Embryonic facial prominence (tissue), 1 donor: ENCODE data around the gene USP30.
A peak's percentile ranks its signal among the peaks of the same experiment; 100 is the strongest.
"Not testable (repeated sequence)": the region's sequence is repeated elsewhere in the genome, so short reads cannot be mapped to it uniquely, and the experiment has no call there.

Experiments
- DNase-seq: peaks from one replicate; pipeline ENCODE4 v3.0.0-alpha.2; 2016; ENCODE audit errors: extremely low spot score

The USP30 gene

DNA sequence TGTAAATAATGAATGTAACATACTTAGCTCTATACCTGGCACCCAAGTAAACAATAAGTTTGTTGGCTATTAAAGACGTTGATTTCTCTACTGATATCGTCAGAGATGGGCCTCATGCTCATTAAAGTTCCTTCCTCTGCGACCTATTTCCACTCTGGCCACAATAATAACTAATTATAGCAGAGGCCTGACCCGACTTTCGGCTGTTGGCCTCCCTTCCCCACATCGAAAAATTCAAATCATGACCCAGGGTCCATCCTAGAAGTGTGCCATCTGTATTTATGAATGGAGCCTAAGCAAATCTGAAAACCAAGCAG, 321 bp upstream of the USP30 start:
- DNase-seq = no peak

DNA sequence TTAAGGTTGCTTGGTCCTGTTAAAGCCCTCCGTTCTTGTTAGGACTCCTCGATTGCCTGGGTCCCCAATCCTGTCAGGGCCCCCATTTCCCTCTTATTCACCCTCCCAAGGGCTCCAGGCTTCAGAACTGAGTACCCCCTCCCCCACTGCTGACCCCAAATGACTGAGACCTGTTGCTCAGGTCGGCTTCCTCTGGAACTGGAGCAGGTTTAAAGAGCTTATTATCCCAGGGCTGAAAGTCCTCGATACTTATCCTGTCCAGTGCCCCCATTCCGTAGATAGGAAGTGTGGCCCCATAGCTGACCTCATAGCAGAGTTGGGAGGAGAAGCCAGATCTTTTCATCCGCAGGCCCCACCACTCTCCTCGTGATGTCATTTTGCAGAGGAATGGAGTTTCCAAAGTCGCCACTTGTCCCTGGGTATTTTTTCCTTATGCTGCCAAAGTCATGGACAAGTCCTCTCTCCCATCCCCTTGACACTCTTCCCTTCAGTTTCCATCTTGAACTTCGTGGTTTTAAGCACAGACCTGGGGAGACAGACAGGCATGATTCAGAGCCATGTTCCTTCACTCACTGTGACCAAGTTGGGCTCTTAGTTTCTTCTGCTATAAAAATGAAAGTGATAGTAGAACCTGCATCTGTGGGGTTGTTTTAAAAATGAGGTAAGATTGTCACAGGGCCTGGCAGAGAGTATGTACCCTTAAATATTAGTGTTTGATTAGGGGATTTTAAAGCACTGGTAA, 1.2 kb downstream of the USP30 start:
- DNase-seq = no peak

DNA sequence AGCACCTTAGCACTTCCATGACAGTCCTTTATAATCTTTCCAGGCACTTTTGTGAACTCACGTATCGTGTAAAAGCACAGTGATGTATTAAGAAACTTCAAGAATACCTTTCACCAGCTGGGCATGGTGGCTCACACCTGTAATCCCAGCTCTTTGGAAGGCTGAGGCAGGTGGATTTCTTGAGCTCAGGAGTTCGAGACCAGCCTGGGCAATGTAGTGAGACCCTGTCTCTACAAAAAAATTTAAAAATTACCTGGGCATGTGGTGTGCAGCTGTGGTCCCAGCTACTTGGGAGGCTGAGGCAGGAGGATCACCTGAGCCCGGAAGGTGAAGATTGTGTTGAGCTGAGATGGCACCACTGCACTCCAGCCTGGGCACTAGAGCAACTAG, 1.7 kb downstream of the USP30 start:
- DNase-seq = not testable (repeated sequence)

DNA sequence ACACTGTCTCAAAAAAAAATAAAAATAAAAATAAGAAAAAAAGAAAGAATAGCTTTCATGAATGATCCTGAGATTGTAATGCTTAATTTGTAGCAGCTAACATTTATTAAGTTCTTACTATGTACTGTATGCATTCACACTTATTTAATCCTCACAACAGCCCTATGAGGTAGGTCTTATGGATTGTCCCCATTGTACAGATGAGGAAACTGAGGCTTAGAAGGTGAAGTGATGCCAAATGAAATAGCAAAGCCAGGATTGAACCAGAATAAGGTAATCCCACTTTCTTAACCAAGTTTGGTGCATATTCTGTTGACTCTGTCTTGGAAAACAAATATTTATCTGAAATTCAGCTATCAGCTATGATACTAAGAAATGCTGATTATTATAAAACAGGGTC, 2.1 kb downstream of the USP30 start:
- DNase-seq = no peak

DNA sequence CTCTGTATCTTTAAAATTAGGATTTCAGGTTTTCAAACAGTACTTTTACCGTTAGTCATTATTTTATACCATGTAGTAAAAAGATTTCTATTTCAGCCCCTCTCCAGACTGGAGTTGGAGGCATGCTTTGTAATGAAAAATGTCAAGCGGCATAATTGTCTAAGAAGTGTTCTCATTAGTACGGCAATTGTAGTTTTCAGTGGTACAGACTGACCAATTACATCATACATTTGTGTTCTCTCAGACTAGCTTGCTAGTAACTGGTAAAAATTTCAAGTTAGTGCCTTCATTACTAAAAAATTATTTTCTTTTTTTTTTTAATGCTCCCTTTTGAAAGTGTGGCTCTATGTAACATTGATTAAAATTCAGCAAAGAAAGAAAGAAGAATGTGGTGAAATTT, 4.5 kb downstream of the USP30 start:
- DNase-seq = no peak

DNA sequence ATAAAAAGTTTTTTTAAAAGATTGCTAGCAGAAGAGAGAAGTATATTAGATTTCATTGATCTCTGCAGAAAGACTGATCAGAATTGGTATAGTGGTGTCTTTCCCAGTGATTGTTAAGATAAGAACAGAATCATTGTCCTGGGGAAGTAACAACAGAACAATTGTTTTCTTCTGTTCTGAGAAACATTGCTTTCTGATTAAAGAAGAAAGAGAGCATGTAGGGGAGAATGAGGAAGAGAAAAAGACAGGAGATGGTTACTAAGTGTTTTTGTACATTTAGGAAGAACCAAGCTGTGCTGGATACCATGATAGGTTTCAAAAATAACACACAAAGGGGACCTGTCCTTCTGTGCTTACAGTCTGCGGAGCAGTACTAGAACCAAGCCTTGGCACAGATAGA, 5.0 kb downstream of the USP30 start:
- no peak for DNase-seq

DNA sequence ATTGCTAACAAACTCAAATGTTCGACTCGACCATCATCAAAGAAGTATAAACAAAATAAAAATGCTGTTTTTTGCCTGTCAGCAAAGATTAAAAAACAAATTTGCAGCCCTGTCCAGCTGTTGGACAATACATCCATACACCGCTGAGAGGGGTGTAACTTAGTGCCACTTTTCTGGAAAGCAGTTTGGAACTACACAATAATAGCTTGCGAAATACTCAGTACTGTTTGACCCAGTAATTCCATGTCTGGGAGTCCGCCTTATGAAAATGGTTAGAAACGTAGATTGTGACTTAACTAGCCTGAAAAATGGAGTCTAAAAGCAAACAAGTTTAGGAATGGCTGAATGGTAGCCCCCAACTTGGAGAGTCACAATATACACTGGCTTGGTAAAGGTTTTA, 6.4 kb downstream of the USP30 start:
- no peak for DNase-seq

DNA sequence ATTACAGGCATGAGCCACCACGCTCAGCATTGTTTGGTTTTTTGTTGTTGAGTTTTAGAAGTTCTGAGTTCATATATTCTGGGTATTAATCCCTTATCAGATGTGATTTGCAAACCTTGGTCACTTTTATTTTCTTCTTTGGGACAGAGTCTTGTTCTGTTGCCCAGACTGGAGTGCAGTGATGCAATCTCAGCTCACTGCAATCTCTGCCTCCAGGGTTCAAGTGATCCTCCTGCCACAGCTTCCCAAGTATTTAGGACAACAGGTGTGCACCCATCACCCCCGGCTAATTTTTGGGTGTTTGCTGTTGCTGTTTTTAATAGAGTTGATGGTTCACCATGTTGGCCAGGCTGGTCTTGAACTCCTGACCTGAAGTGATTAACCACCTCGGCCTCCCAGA, 11.8 kb downstream of the USP30 start:
- DNase-seq = no peak

DNA sequence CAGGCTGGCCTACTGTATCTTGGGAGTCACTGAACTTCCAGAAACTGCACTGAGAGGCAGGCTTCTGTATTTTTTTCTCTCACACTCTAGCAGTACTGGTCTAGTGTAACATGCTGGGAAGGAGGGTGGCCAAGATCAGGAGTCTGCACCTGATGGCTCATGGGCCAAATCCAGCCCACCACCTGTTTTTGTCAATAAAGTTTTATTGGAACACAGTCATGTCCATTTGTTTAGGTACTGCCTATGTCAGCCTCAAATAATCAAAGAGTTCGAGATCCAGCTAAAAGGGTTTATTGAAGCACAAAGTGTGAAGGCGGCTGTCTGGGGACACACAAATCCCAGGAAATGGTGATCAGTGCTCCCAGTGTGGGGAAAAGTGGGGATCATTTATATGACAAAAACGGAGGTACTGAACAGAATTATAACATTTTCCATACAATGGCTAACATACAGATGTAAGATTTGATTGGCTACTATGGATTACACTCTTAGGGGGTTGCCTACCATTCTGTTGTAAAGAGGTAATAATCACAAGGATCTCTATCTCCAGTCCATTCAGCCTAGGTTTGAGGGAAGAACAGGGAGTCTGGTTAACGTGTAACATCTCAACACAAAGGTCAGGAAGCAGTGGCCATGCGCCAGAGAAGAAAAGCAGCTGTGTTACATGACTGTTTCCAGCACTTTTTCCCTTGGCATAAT, 12.9 kb downstream of the USP30 start:
- DNase-seq = no peak

DNA sequence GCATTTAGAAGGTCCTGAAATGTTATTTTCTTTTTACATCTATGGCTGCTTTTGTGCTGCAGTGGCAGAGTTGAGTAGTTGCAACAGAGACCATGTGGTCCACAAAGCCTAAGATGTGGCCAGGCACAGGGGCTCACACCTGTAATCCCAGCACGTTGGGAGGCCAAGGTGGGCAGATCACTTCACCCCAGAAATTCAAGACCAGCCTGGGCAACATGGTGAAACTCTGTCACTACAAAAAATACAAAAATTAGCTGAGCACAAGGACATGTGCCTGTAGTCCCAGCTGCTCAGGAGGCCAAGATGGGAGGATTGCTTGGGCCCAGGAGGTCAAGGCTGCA, 13.4 kb downstream of the USP30 start:
- DNase-seq = no peak

DNA sequence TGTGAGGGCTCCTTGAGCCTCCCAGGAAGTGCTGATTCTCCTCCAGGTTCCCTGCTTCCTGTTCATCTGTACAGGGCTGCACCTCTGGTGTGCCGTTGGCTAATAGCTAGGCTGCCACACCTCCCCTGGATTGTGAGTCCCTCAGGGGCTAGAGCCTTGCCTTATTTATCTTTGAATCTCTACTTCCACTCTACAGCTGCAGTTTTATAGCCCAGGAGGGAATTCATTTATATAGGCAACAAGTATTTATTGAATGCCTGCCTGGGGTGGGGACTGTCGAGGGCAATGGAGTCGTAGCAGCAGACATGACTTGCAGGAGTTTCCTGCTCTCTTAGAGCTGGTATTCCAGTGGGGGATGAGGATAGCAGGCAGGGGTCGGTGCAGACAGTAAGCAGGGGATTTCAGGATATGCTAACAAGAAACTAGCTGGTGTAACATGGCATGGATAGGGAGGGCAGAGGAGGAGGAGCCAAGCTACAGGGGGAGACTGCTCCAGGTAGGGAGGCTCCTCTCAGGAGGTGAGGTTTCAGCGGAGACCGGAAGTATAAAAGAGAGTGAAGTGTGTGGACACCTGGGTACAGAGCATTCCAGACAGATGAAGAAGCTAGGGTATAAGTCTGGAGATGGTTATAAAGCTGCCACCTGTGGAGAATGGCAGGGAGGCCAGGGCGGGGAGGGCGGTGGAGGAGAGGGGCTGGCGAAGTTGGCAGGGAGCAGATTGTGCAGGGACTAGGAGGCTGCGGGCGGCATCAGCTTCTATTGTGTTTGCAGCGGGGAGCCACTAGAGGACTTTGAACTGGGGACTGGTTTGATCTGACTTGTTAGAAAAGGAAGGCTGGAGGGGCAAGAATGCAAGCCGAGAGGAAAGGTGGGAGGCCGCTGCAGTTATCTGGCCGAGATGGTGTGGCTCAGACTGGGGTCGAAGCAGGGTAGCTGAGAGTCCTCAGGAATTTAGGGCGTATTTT, 17.2 kb downstream of the USP30 start:
- DNase-seq = no peak

DNA sequence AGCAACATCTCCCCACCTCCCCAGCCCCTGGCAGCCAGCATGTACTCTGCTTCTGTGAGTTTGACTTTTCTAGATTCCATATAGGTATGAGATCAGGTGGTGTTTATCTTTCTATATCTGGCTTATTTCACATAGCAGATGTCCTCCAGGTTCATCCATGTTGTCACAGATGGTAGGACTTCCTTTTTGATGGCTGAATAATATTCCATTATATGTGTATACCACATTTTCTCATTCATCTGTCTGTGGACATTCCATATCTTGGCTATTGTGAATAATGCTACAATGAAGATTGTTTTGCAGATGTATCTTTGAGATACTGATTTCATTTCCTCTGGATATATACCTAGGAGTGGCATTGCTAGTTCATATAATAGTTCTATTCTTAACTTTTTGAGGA, 22.5 kb downstream of the USP30 start:
- no peak for DNase-seq

DNA sequence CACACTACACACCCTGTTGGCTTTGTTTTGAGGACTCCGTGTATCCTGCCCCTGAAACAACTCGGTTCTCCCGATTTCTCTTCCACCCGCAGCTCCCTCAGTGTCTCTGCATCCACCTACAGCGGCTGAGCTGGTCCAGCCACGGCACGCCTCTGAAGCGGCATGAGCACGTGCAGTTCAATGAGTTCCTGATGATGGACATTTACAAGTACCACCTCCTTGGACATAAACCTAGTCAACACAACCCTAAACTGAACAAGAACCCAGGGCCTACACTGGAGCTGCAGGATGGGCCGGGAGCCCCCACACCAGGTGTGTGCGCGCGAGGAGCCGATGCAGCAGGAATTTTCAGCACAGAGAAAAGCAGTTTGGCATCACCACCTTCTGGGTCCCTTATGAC, 30.4 kb downstream of the USP30 start:
- no peak for DNase-seq

DNA sequence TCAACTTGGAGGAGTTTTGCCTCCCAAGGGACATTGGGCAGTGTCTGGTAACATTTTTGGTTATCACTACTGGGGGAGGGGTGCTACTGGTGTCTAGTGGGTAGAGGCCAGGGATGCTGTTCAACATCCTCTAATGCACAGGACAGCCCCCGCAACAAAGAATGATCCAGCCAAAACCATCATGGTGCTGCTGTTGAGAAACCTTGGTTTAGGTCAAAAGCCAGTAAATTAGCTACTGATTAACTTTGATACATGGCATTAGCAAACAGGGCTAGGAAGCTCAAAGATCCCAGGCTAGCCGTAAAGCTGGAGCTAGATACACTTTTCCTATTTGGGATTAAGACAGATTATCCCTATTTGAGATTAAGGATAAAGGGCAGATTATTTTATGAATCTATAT, 32.0 kb downstream of the USP30 start:
- no peak for DNase-seq

DNA sequence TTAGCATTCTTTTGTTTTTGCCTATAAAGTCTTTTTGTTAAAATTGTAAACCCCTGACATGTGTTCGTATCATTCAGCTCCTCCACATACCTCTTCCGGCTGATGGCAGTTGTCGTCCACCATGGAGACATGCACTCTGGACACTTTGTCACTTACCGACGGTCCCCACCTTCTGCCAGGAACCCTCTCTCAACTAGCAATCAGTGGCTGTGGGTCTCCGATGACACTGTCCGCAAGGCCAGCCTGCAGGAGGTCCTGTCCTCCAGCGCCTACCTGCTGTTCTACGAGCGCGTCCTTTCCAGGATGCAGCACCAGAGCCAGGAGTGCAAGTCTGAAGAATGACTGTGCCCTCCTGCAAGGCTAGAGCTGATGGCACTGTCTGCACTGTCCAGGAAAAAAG, 33.2 kb downstream of the USP30 start:
- DNase-seq = no peak

DNA sequence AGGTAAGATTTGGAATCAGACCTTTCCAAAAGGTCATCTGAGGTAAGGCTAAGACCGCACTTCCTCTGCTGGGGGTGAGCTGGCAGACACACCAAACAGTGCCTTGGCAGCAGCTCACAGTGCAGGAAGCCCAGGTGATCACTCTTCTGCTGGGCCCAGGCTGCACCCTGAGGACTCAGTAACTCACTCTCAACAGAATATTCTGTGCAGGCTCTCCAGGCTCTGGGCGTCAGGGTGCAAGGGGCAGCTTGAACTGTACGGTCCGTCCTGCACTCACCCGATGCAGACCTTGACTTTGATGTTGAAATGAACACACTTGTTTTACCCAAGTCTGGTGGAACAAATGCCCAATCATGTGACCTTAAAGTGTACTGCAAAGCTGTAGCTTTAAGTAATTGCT, 34.9 kb downstream of the USP30 start:
- no peak for DNase-seq

DNA sequence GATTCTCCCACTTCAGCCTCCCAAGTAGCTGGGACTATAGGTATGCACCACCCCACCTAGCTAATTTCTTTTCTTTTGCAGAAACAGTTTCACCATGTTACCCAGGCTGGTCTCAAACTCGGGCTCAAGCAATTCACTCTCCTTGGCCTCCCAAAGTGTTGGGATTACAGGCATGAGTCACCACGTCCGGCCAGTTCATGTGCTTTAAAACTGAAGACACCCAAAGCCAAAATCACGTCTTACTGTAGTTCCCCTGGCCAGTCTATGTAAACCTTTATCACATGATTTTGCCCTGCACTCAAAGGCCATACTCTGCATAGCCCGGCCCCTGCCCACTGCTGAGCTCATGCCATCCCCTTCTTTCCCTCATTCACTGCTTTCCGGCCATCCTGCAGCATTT, 36.4 kb downstream of the USP30 start:
- no peak for DNase-seq

DNA sequence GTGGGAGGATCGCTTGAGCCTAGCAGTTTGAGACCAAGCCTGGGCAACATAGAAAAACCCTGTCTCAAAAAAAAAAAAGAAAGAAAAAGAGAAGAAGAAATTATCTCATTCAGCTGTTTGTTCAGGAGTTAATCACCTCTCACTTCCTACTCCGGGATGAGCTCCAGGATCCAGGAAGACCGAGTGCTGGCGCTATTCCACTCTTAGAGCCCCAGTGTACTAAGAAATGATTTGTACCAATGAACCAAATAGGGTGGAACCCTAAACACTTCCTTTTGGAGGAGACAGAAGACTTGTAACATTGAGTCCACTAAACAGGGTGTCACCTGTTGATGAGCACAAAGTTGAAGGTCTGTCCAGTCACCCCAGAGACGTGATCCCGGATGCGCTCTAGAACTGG, 37.3 kb downstream of the USP30 start:
- DNase-seq = no peak

DNA sequence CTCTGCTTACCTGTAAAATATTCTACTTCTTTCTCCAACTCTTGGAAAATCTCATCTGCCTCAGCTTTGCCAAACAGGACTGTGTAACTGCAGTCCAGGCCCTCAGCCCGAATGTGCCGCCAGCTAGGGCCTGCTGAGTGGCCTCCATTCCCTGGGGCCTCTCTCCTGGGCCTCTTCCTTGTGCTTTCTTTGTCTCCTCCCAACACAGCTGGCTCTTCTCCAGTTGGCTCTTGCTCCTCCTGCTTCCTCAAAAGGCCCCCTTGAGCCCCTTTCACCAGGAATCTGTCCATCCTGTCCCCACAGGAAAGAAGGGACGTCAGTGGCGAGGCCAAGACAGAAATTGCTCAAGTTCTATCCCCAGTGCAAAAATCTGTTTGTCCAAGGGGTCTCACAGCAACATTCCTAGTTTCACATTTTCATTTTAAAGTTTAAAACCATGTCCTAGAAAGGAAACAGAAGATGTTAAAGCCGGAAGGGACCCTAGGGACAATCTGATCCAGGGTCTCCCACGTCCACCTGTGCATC, 40.2 kb downstream of the USP30 start:
- DNase-seq = no peak

DNA sequence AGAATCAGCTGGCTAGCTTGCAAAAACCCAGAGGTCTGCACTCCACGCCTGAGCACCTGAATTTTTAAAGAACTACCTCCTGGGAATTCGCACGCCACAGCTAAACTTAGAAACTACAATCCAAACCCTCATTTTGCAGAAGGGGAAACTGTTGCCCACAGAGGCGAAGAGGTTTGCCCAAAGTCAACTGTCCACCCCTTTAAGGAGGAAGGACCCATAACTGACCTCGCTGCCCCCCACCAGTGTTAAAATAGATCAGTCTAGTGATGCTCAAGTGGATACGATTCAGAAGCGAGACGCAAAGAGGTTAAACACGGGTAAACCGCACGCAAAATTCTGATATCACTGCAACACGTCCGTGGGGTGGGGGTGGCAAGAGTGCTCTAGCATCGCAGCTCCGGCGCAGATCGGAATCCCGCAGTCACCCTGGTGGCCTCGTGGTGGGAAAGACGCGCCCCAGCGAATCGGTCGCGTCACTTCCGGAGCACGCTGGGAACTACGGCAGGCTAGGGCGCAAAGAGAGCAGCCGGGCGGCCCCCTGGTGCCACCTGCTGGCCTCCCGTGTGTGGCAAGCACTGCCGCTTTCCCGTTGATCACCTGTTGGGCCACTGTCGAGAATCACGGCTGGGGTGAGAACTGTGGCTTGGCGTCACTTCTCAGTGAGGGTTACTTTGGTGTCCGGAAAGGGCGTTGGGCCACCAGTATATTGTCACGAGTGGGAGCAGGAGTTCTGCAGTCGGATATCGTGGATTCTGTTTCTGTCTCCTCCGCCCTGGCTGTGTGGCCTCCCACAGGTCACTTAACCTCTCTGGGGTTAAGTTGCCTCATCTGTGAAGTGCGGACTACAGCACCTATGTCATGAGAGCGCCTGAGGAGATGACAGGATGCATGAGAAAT, 40.9 kb downstream of the USP30 start, which contains the start of gene ALKBH2:
Gene ALKBH2 (minus strand): TSS at position 451 of the 897 bp plus-strand sequence. CDS start 686 bp downstream, outside the sequence.
- DNase-seq = peak; percentile 91

DNA sequence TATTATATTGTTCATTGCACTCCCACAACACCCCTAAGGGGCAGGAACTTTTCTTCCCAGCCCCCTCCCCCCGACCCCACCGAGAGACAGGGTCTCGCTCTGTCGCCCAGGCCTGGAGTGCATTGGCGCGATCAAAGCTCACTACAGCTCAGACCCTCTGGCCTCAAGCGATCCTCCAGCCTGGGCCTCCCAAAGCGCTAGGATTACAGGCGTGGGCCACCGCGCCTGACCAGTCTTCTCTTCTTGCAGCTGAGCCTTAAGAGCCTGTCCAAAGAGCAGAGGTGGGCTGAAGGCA, 44.7 kb downstream of the USP30 start:
- DNase-seq = no peak
